H1 (cell line): ENCODE data around the gene SPEF2.

ENCODE experiments used
- CBX5 ChIP-seq: fragments of 300-800, 300-1000 bp; sonication (generic); IDR thresholded peaks from 2 replicates; pipeline ENCODE4 v1.7.1; 2016; ENCODE audit warnings: antibody characterized with exemption, low read length, low read depth
- CHD2 ChIP-seq: IDR thresholded peaks from 2 replicates; pipeline ENCODE4 v1.6.1; 2012; ENCODE audit warnings: low read length, improper control_type of control experiment
- EZH2 ChIP-seq: fragments of 200-600 bp; sonication (generic); IDR thresholded peaks from 2 replicates; pipeline ENCODE4 v1.7.1; 2012; ENCODE audit warnings: low read depth, mild to moderate bottlenecking, moderate library complexity, low read length, inconsistent platforms; ENCODE audit not compliant: severe bottlenecking
- PHF8 ChIP-seq: fragments of 200-600 bp; sonication (generic); conservative IDR thresholded peaks from 2 replicates; pipeline ENCODE4 v1.7.1; 2012; ENCODE audit warnings: low read depth, mild to moderate bottlenecking, inconsistent platforms, low read length, moderate library complexity
- POLR2A ChIP-seq, 2 experiments: IDR thresholded peaks; 1 replicate in 1 of 2; 2 replicates in 1 of 2; pipeline ENCODE4 v1.6.1; 2011; ENCODE audit warnings: low read depth in 2 of 2, low read length in 2 of 2, mild to moderate bottlenecking in 2 of 2; ENCODE audit errors: control extremely low read depth in 1 of 2
- RBBP5 ChIP-seq: IDR thresholded peaks from 2 replicates; pipeline ENCODE4 v1.7.1; 2012; ENCODE audit warnings: low read depth, mild to moderate bottlenecking, inconsistent platforms, low read length, moderate library complexity, borderline replicate concordance
- RFX5 ChIP-seq: IDR thresholded peaks from 2 replicates; pipeline ENCODE4 v1.6.1; 2011; ENCODE audit warnings: low read depth, low read length, improper control_type of control experiment, borderline replicate concordance
- TBP ChIP-seq: IDR thresholded peaks from 2 replicates; pipeline ENCODE4 v1.6.1; 2011; ENCODE audit warnings: low read depth, low read length, improper control_type of control experiment
- YY1 ChIP-seq: IDR thresholded peaks from 2 replicates; pipeline ENCODE4 v1.6.1; 2011; ENCODE audit warnings: low read depth, mild to moderate bottlenecking, low read length
- TF ChIP-seq, protein P1 (sequence below), 3 experiments: IDR thresholded peaks; 1 replicate in 2 of 3; 2 replicates in 1 of 3; pipeline versions ENCODE4 v1.5.1 to v1.6.1; 2011; ENCODE audit warnings: low read length in 3 of 3, mild to moderate bottlenecking in 3 of 3, inconsistent platforms in 2 of 3, low read depth in 1 of 3, moderate library complexity in 1 of 3; ENCODE audit not compliant: insufficient read depth in 1 of 3; ENCODE audit errors: control extremely low read depth in 1 of 3

DNA sequence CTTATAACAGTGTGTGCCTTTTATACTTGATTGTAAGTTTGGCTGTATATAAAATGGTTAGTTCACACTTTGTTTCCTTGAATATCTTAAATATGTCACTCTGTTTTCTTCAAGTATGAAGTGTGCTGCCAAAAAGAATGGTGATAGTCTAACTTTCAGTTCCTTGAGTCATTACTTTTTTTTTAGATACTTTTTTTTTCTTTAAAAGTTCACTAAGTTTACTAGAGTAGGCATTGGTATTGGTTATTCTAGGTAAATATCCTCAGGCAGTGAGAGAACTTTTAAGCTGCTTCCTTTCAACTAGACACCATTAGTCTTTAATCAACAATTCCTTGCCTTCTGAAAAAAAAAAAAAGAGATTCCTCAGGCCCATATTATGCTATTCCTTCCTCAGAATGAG lies 41.9 kb downstream of the SPEF2 start:
- no peak for TF ChIP-seq YY1
- no peak for TF ChIP-seq EZH2
- no peak for TF ChIP-seq POLR2A (IDR thresholded peaks at IDR 0.05; ENCODE audit: control extremely low read depth in 1 of 2, low read depth in 2 of 2, low read length in 2 of 2)
- TF ChIP-seq, protein P1, sequence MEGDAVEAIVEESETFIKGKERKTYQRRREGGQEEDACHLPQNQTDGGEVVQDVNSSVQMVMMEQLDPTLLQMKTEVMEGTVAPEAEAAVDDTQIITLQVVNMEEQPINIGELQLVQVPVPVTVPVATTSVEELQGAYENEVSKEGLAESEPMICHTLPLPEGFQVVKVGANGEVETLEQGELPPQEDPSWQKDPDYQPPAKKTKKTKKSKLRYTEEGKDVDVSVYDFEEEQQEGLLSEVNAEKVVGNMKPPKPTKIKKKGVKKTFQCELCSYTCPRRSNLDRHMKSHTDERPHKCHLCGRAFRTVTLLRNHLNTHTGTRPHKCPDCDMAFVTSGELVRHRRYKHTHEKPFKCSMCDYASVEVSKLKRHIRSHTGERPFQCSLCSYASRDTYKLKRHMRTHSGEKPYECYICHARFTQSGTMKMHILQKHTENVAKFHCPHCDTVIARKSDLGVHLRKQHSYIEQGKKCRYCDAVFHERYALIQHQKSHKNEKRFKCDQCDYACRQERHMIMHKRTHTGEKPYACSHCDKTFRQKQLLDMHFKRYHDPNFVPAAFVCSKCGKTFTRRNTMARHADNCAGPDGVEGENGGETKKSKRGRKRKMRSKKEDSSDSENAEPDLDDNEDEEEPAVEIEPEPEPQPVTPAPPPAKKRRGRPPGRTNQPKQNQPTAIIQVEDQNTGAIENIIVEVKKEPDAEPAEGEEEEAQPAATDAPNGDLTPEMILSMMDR (IDR thresholded peaks at IDR 0.05; ENCODE audit: control extremely low read depth in 1 of 3, insufficient read depth in 1 of 3, low read depth in 1 of 3, low read length in 3 of 3): no peak
- TF ChIP-seq RFX5: no peak
- no peak for TF ChIP-seq CHD2
- TF ChIP-seq TBP: no peak
- no peak for TF ChIP-seq CBX5
- no peak for TF ChIP-seq PHF8
- TF ChIP-seq RBBP5: no peak
